ENCODE data around the gene AHDC1. TPM values are rescaled to one million over a fixed set of nuclear protein-coding genes. Genes with fewer than 3 reads are reported as not detected.

AHDC1 gene
- total RNA-seq, 1 experiment from 2014 or later, result 49.0 TPM

DNA sequence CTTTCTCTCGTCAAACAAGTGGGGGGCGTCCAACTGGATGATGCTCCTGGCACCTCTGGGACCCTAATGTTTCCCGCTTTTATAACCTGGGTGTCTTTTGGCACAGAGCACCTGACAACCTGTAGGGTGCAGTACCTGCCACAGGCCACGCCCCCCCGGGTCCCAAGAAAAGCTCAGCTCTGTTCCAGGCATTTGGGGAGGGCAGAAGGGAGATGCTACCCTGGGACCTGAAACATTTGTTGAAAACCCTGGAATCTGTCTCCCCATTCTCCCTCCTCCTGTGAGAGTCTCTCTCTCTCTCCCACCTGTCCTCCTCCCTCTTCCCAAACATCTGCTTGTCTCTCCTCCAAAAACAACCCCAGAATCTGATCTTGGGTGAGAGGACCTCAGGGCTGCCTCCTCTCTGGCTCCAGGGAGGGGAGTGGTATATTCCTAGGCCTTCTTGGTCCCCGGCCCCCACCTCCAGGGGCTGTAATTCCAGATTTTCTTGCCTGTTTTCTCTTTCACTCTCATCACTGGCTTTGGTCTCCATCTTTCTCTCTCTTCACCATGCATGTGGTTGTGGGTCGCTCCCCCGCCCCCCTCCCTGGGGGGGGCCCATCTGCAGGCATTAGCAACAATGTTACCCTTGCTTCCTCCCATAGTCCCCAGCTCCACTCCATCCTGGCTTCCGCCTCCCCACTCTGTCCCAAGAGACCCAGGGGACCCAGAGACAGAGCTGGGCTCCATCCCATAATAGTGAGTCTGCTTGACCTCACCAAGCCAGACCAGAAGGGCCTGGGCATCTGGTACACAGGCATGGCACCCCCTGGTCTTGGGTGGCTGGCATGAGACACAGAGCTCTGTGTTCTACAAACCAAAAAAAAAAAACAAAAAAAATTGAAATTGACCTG is 4.1 kb downstream of the AHDC1 start (continued):
- TF ChIP-seq, protein P1, sequence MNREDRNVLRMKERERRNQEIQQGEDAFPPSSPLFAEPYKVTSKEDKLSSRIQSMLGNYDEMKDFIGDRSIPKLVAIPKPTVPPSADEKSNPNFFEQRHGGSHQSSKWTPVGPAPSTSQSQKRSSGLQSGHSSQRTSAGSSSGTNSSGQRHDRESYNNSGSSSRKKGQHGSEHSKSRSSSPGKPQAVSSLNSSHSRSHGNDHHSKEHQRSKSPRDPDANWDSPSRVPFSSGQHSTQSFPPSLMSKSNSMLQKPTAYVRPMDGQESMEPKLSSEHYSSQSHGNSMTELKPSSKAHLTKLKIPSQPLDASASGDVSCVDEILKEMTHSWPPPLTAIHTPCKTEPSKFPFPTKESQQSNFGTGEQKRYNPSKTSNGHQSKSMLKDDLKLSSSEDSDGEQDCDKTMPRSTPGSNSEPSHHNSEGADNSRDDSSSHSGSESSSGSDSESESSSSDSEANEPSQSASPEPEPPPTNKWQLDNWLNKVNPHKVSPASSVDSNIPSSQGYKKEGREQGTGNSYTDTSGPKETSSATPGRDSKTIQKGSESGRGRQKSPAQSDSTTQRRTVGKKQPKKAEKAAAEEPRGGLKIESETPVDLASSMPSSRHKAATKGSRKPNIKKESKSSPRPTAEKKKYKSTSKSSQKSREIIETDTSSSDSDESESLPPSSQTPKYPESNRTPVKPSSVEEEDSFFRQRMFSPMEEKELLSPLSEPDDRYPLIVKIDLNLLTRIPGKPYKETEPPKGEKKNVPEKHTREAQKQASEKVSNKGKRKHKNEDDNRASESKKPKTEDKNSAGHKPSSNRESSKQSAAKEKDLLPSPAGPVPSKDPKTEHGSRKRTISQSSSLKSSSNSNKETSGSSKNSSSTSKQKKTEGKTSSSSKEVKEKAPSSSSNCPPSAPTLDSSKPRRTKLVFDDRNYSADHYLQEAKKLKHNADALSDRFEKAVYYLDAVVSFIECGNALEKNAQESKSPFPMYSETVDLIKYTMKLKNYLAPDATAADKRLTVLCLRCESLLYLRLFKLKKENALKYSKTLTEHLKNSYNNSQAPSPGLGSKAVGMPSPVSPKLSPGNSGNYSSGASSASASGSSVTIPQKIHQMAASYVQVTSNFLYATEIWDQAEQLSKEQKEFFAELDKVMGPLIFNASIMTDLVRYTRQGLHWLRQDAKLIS (CRISPR knock-in tag; IDR thresholded peaks at IDR 0.05; ENCODE audit: borderline replicate concordance), result no peak
- TF ChIP-seq EMX1 (CRISPR knock-in tag; IDR thresholded peaks at IDR 0.05), result no peak
- no peak for TF ChIP-seq SOX15 (CRISPR knock-in tag; IDR thresholded peaks at IDR 0.05)
- TF ChIP-seq OVOL2 (CRISPR knock-in tag; IDR thresholded peaks at IDR 0.05; ENCODE audit: borderline replicate concordance), result no peak
- TF ChIP-seq, protein P2, sequence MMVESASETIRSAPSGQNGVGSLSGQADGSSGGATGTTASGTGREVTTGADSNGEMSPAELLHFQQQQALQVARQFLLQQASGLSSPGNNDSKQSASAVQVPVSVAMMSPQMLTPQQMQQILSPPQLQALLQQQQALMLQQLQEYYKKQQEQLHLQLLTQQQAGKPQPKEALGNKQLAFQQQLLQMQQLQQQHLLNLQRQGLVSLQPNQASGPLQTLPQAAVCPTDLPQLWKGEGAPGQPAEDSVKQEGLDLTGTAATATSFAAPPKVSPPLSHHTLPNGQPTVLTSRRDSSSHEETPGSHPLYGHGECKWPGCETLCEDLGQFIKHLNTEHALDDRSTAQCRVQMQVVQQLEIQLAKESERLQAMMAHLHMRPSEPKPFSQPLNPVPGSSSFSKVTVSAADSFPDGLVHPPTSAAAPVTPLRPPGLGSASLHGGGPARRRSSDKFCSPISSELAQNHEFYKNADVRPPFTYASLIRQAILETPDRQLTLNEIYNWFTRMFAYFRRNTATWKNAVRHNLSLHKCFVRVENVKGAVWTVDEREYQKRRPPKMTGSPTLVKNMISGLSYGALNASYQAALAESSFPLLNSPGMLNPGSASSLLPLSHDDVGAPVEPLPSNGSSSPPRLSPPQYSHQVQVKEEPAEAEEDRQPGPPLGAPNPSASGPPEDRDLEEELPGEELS (CRISPR knock-in tag; IDR thresholded peaks at IDR 0.05), result no peak
- TF ChIP-seq, protein P3, sequence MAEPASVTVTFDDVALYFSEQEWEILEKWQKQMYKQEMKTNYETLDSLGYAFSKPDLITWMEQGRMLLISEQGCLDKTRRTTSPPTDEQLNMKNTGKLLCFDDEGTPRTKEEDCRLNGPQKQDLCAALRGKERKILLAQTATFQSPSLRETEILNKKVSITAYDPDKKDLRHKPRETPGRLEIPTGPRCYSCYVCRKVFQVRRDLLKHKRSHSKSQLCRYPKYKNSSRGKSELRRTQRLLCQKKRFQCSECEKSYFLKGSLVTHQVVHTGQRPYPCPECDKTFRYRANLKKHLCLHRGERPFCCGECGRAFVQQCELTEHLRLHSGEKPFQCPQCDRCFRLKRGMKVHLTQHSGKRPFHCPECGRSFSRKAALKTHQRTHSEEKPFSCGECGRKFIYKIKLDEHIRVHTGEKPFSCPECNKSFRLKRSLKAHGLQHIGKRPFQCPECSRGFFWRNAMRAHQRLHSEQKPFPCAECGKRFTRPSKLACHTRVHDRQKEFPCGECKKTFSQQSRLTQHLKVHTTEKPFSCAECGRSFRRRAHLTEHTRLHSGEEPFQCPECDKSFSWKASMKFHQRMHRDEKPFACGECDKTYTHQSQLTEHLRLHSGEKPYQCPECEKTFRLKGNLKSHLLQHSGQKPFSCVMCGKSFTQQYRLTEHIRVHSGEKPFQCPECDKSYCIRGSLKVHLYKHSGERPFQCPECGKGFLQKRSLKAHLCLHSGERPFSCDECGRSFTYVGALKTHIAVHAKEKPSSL (CRISPR knock-in tag; conservative IDR thresholded peaks at IDR 0.05), result no peak
- no peak for TF ChIP-seq GABPB1 (CRISPR knock-in tag; IDR thresholded peaks at IDR 0.05)
- no peak for TF ChIP-seq CREM (CRISPR knock-in tag; IDR thresholded peaks at IDR 0.05)
- TF ChIP-seq SP1 (CRISPR knock-in tag; conservative IDR thresholded peaks at IDR 0.05), result no peak
- TF ChIP-seq, protein P4, sequence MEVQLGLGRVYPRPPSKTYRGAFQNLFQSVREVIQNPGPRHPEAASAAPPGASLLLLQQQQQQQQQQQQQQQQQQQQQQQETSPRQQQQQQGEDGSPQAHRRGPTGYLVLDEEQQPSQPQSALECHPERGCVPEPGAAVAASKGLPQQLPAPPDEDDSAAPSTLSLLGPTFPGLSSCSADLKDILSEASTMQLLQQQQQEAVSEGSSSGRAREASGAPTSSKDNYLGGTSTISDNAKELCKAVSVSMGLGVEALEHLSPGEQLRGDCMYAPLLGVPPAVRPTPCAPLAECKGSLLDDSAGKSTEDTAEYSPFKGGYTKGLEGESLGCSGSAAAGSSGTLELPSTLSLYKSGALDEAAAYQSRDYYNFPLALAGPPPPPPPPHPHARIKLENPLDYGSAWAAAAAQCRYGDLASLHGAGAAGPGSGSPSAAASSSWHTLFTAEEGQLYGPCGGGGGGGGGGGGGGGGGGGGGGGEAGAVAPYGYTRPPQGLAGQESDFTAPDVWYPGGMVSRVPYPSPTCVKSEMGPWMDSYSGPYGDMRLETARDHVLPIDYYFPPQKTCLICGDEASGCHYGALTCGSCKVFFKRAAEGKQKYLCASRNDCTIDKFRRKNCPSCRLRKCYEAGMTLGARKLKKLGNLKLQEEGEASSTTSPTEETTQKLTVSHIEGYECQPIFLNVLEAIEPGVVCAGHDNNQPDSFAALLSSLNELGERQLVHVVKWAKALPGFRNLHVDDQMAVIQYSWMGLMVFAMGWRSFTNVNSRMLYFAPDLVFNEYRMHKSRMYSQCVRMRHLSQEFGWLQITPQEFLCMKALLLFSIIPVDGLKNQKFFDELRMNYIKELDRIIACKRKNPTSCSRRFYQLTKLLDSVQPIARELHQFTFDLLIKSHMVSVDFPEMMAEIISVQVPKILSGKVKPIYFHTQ (CRISPR knock-in tag; IDR thresholded peaks at IDR 0.05), result no peak

DNA sequence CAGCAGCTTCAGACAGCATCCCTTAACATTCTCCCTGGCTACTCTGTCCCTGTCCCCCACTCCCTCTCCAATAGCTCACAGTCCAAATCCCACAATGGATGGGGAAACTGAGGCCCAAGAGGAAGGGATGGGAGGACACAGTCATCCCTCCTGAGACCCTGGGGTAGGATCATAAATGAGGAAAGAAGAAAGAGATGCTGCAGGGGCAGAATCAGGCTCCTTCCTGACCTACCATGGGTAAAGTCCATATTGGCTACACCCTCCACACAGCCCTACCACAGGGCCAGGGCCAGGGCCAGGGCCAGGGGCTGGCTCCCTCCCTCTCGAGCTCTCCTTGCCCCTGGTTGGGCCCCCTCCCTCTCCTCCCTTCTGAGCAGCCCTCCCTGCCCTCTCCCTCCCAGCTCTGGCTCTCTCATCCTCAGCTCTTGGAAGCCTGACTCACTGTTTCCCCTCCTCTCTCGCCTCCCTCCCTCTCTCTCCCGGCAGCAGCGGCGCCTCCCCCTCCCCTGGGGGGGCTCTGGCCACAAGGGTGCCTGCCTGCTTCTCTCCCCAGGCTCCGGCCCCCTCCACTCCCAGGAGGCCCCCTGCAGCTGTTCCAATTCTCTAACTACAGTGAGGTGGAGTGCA is 4.9 kb downstream of the AHDC1 start:
- ATAC-seq (no peak), DNase-seq (ENCODE audit: low spot score) (no peak)
- H3K27ac Mint-ChIP-seq, result peak overlapping the region; percentile 38; the same call in 1 of the 2 replicates
- no peaks in the 10 kb centered on the region for H3K9me3 Mint-ChIP-seq
- H3K4me3 Mint-ChIP-seq, result no peak overlapping the region
- peaks cover 29% of the 10 kb centered on the region for H3K4me1 Mint-ChIP-seq
- CTCF ChIA-PET, result interaction anchor here (0.5 to 13.6 kb wide), 20 partner anchors 9 to 241 kb away, joined by 3 to 376 read pairs (median 7); partner anchors contain the start of gene WASF2
- peak; percentile 51; the same call in 1 of the 2 replicates for TF ChIP-seq ZNF423 (CRISPR knock-in tag; IDR thresholded peaks at IDR 0.05)
- TF ChIP-seq, protein P5, sequence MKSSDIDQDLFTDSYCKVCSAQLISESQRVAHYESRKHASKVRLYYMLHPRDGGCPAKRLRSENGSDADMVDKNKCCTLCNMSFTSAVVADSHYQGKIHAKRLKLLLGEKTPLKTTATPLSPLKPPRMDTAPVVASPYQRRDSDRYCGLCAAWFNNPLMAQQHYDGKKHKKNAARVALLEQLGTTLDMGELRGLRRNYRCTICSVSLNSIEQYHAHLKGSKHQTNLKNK (CRISPR knock-in tag; IDR thresholded peaks at IDR 0.05), result no peak
- no peaks in the 10 kb centered on the region for H3K27me3 Mint-ChIP-seq (ENCODE audit: low read depth)
- POLR2A ChIA-PET, result interaction anchor here (1.0 to 6.5 kb wide), 3 partner anchors 24 to 42 kb away, joined by 5 to 33 read pairs (median 15); no protein-coding TSS in a partner anchor
- no peaks in the 10 kb centered on the region for H3K36me3 Mint-ChIP-seq

Measured in WTC11 (cell line).